GM19043 (cell line): Measurements from ENCODE around the gene HECTD3.

Experiments
- ATAC-seq: cut with Tn5 transposase; IDR thresholded peaks from one replicate; pipeline ENCODE4 v1.9.1; 2021; ENCODE audit warnings: low read depth; ENCODE audit not compliant: unreplicated experiment

HECTD3 gene

DNA sequence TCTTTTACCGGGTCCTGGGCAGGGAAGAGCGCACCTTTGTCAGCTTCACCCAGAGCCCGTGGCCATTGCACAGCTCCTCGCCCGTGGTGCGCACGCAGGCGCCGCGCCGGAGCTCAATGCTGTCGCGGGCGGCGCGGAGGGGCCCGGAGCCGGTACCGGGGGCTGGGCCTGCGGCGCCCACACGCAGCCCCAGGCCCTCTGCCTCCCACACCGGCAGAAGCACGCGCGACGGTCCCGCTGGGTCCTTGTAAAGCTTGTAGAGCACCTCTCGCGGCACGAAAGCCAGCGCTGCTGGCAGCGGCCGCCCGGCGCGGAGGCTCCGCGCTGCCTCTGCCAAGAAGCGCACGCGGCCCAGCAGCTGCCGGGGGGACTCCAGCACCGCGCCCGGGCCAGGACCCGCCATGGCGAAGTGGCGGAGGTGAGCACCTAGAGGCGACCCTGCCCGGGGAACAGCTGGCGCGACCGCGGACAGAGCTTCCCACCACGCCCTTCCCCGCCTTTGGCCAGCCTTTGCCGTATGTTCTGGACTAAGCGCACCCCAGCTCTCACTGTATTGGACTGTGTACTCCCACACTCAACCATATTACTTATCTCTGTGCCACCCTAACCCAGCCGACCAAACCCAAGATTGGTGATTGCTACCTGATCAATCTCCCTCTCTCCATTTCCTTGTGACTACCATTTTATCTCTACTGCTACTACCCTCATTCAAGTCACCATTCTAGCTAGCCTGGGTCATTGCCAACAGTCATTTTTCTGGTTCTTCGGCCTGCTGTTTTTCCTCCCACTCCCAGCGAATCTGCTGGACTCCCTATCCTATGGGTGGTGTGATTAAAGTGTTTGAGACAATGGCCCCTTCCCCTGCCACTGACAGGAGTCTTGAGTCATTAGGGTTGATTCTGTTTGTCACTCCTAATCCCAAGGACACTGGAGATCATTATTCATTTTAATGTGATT lies at the start of gene HECTD3:
Gene HECTD3, minus strand, starts transcription at position 470 of the 957 bp plus-strand sequence. Its CDS starts 67 bp downstream, at position 403.
- peak; percentile 73 for ATAC-seq

DNA sequence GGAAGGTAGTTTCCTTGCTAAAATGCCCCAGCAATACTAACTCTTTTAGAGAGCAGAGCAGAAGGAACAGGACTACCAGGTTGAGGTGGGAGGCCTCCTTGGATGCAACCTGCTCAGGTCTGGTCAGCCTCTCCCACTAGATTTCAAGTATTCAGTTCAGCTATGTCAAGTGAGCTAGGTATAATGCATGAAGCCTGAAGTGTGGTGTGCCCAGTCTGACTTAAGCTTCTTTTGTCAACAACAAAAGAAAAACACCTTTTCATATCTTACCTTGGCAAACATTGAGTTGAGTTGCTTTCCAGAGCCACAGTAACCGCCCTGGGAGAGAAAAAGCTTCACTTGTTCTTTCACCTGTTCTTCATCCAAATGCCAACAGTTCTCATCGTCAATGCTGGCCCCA lies 48.7 kb upstream of the HECTD3 start:
- ATAC-seq = no peak

DNA sequence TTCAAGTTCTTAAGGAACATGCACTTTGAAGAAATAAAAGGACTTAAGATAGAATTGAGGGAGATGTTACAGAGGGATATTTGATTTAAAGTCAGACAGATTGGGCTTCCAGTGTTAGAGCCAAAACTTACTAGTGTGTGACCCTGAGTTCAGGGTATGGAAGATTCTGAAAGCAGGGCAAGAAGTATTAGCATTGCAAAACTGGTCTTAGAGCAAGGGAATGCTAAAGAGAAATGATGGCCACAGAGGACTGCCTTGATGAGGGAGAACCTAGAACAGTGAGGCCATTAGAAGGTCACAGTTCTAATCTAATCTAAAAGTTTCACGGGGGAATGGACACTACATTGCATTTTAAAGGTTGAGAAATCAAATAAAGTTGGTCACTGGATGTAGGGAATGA lies 46.4 kb upstream of the HECTD3 start:
- no peak for ATAC-seq

DNA sequence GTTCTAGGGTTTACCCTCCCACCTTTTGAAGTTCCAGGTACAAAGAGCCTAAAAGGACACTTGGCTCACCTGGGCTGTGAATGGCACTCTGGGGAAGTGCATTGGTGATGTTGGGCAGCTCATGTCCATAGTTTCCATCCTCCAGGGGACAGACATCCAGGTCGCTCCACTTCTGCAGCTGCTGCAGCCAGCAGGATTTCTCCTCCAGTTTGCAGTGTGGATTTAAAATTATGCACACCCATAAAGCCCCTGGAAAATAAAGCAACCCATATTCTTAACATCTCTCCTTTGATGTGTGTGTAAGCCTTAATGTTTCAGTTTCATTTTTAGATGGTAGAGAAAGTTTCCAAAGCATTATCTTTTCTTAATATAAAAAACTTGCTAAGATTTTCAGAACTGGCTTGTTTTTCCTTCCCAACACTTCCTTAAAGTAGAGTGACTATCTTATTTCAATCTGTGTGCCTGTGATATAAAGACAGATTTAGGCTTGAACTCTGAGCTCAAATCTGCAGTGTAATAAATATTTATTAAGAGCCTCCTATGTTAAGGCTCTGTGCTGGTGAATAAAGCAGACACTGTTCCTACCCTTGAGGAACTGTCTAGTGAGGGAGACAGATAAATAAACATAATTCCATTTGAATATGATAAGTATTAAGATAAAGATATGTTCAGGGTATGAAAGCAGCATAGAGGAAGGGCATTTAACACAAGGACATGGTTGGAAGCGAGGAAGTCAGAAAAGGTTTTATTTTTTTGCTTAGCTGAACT lies 40.1 kb upstream of the HECTD3 start:
- ATAC-seq = no peak

DNA sequence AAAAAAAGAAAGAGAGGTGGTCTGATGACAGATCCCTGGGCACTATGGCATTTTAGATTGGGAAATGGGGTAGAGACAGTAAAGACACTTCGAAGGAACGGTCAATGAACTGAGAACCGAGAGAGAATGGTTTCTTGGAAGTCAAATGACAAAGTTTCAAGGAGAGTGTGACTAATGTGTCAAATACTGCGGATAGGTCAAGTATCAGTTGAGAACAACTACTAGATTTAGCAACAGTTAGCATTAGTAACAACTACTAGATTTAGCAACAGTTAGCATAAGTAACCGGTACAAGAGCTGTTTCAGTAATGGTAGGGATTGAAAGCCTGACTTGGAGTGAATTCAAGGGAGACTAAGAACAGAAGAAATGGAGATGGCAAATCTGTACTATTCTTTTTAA lies 35.9 kb upstream of the HECTD3 start:
- ATAC-seq = no peak

DNA sequence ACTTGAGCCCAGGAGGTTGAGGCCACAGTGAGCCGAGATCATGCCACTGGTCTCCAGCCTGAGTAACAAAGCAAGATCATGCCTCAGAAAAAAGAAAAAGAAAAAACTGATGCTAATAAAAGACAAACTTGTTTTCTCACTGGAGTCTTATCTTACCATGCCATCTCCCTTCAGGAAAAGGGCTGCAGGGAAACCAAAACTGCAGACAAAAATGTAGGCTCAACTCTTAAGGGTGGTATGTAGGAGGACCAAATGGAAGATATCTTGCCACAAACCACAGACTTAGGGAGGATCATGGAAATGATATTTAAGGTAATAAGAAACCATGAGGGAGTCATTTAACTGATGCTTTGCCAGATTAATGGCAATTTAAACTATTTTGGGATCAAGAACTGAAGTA lies 33.8 kb upstream of the HECTD3 start:
- no peak for ATAC-seq

DNA sequence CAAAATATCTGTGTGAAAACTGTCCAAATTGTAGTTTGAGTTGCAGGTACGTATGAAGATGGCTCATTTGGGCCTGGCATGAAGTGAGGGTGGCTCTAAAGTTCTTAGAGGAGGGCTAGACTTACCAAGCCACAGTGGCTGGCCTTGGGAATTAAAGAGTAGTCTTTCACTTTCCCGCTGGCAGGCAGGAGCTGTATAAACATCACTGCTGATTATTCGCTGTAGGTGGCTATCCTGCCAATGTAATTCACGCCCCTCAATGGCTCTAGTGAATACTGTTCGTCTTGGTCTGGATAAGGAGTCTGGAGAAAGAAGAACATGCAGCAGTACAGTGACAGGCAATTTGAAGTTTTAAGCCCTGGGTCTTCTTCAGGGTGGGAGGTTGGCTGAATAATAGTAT lies 32.0 kb upstream of the HECTD3 start:
- no peak for ATAC-seq

DNA sequence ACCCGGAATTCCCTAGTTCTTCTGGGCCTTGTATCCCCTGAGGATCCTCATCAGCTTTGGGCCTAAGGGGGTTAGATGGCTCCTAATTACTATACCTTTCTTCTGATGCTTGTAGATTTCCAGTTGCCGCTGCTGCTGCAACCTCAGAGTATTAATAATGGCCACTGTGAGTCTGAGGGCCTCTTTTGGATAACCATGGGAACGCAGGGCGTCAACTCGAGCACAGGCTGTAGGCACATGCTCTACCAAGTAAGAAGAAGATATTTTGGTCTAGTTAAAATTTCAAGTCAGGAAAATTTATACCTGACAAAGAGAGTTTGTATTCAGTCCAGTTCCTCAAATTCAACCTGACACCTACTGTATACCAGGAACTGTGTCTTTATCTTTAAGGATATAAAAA lies 29.2 kb upstream of the HECTD3 start:
- no peak for ATAC-seq

DNA sequence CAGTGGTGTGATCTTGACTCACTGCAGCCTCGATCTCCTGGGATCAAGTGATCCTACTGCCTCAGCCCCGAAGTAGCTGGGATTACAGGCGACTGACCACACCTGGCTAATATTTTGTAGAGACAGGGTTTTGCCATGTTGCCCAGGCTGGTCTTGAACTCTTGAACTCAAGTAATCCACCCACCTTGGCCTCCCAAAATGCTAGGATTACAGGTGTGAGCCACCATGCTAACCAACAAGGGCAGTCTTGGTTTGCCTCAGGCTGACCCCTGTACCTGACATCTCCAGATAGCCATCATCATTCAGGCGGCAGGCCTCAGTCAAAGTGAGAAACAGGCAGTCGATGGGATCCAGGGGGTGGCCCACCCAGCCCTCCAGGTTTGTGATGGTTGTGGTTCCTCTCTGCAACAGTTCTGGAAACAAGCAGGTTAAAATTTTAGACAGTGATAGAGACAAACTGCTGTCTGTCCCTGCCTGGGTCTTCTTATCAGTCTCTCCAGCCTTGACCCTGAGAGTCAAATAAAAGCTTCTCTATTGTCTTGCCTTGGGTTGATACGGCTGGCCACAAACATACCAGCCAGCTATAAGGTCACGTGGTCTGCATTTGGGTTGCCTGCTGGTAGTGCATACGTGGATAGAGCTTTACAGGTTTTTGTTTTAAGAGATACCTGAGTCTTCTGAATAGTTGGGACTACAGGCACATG lies 27.7 kb upstream of the HECTD3 start:
- ATAC-seq = no peak

DNA sequence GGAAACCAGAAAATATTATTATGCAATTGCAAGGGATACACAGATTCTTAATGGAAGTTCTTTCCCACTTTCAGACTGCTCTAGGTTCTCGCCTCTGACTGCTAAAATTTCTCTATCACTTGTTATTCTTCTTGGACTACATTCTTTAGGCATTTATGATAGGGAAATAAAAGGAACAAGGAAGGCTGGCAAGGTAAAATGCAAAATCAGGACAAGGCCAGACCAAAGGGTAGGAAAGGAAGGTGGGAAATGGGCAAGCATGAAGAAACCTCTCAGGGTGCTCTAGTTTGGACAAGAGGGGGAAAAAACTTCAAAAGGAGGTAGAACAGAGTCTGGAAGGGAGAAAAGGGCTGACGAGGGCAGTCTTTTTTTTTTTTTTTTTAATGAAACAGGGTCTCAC lies 27.1 kb upstream of the HECTD3 start:
- no peak for ATAC-seq

DNA sequence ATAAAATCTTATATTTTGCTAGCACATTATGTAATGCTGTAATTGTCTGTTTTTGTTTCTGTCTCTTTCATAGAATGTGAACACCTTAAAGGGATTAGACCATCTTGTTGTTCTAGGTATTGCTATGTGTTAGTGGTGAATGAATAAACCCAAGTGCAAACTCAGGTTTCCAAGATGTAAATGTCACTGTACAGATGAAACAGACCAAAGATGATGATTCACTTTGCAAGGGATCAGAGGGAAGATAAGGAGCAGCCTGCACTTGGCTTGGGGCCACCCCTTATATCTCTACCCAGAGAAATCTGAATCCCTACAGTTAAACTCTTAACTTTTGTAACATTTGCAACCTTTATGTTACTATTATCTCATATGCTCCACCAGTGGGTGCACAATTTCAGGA lies 26.3 kb upstream of the HECTD3 start:
- ATAC-seq = no peak

DNA sequence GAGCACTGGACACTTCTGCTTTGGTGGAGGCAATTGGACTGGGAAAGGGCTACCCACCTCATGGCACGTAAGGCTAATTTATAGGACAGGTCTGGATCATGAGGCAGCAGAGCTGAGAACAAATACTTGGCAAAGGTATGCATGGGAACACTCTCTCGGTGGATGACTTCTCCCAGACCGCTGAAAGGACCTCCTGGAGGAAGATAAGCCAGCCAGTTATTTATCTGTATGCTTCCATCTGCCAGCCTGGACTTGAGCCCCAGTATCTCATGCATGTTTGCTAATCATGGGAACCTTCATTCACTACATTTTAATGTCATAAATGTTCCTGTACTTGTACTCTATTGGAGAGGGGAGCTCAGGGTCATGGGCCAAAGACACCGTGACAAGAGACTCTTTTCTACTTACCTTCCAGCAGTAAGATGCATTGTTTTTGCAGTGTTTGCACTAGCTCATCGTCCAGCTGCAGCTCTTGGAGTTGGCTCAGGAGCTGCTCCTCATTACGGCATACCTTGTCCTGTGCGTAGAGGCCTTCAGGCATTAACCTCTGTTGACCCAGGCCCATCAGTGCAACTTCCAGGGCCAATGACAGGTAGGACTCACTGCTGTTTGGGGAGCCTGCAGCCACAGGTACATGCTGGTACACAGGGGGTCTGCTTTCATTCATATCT lies 24.6 kb upstream of the HECTD3 start:
- no peak for ATAC-seq

DNA sequence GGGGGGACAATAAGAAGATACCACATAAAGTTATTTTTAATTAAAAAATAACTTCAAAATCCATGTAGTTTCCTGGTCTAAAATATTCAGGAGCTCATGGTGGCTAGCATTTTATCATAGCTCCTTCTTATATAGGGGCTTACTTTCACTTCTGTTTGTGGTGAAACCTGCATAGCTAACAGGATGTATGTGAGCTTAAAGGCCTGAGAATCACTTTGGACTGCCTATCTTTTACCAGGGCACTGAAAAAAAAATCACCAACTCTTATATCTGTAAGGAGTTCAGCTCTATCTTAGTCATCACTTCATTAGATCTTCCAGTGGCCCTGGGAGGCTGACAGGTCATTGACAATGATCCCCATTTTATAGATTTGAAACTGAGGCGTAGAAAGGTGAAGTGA lies 22.2 kb upstream of the HECTD3 start:
- peak; percentile 51 for ATAC-seq

DNA sequence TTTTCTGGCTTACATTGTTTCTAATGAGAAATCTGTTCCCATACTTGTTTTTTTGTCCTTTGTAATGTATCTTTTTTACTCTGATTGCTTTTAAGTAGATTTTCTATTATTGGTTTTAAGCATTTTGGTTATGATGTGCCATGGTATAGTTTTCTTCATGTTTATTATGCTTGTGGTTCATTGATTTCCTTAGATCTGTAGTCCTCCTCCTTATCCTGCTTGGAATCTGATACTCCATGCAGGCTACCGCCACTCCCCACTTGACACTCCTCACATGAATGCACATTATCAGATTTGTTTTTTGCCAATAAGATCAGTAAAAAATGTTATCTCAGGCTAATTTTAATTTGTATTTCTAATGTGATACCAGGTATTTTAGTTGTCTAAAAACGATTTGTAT lies 21.7 kb upstream of the HECTD3 start:
- ATAC-seq = no peak

DNA sequence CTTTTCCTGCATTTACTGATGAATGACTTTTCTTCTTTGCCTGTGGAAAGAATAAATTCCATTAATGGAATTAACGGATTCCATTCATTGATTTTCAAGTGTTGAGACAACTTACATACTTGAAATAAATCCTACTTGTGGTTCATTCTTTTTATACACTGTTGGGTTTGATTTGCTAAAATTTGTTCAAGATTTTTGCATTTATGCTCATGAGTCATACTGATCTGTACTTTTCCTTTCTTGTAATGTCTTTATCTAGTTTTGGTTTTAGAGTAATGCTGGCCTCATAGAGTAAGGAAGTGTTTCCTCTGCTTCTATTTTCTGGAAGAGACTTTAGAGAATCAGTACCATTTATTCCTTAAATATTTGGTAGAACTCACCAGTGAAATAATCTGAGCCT lies 15.3 kb upstream of the HECTD3 start:
- ATAC-seq = no peak

DNA sequence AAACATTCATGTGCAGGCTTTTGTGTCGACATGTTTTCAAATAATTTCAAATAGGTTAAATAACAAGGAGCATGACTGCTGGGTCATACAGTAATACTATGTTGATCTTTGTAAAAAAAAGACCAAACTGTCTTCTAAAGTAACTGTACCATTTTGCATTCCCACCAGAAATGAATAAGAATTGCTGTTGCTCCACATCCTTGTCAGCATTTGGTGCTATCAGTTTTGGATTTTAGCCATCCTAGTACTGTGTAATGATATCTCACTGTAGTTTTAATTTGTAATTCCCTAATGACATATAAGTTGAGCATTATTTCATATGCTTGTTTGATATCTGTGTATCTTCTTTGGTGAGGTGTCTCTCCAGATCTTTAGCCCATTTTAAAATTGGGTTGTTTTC lies 12.5 kb upstream of the HECTD3 start:
- no peak for ATAC-seq

DNA sequence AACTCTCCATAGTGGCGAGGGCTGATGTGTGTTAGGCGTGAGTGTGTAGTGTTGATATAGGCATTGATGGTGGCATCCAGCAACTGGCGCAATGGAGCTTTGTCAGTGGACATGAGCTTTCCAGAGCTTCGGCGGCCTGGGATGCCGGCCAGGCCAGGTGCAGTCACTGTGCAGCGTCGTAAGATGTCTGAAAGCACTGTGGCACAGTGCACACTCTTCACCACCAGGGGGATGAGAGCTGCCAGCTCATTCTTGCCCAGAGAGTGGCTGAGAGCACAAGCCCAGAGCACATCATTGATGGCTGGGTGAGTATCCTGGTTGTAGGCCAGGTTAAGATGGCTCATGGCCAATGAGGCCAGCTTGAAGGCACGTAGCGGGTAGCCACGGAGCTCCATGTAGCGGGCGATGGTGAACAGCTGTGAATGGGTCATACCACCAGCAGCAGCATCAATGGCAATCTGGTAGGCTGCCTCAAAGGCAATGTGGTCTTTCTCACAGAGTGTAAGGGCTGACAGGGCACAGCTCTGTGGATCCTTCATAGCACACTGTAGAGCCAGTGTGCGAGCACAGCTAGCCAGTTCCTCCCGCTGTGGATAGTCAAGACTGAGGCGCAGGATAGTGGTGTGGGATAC lies 7.6 kb upstream of the HECTD3 start:
- ATAC-seq = no peak

DNA sequence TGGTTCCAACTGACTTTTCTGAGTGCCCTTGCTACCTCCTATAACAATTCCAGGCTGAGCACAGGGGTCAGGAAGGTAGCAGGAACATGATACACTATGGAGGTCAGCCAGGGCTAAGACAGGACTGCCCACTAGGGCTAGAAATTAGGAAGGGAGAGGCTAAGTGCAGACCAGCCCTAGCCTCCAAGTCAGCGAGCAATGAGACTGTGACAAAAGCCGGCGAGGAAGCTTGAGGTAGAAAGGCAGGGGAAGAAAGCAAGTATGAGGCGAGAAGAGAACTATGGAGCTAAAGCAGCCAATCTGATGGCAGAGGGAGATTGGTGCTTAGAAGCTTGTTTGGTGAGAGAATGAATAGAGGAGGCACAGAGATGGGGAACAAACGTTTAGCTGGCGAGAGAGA lies 5.6 kb upstream of the HECTD3 start:
- no peak for ATAC-seq

DNA sequence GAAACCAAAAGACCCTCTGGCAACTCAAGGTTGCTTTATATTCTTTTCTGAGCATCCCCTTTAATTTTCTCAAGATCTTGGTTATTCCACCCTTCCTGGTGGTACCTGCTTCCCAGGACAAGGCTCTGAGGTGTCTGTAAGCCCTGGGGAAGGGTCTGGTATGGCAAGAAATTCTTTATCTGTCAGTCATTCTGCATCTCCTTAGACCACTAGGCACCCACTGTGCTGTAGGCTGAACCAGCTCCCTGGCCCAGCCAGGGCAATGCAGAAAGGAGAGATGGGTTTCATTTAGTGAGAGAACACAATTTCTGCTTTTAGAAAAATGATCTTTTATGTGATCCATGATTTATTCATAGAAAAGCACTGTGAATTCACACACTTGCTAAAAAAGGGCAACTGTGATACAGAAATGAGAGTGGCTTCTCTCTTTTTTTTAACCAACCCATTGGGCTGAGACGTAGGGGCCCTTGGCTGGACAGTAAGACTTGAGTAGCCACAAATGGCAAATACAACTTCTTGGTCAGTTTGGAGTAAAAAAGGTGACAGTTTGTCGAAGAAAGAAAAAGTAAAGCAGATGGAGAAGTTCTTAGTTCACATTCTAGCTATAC lies 5.1 kb upstream of the HECTD3 start:
- no peak for ATAC-seq

DNA sequence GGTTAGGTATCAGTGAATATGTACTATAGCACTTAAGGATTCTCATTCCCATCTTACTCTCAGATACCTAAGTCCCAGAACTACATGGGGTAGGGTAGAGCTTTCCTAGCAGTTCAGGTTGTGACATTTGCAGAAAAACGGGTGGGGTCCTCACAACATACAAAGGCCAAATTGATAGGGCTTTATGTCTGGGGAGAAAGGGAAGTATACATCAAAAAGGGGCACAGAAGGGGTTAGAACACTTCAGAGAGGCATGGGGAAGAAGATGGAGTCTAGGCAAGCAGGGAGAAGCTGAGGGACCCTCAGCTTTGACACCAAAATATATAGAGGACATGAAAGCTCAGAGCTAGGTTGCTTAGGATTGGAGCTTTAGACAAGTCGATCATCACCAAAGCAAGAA lies 4.6 kb upstream of the HECTD3 start:
- ATAC-seq = no peak
